Panc1 (cell line): ENCODE data around the gene CYTH4.

Experiments used
- CTCF ChIP-seq: fragments of 450-650 bp; IDR thresholded peaks from 2 replicates; pipeline ENCODE4 v1.5.1; 2017; ENCODE audit warnings: mild to moderate bottlenecking
- POLR2AphosphoS5 ChIP-seq: IDR thresholded peaks from 2 replicates; pipeline ENCODE4 v1.6.1; 2012; ENCODE audit warnings: mild to moderate bottlenecking, low read depth, low read length, moderate library complexity
- REST ChIP-seq, 2 experiments: IDR thresholded peaks; 2 replicates each; pipeline ENCODE4 v1.6.1; 2011 to 2012; ENCODE audit warnings: low read depth in 2 of 2, control low read depth in 1 of 2, low read length in 1 of 2, mild to moderate bottlenecking in 1 of 2, moderate library complexity in 1 of 2; ENCODE audit not compliant: insufficient read depth in 1 of 2
- SIN3A ChIP-seq: IDR thresholded peaks from 2 replicates; pipeline ENCODE4 v1.6.1; 2012; ENCODE audit warnings: low read depth, mild to moderate bottlenecking, low read length, moderate library complexity, borderline replicate concordance; ENCODE audit not compliant: insufficient read depth
- TCF7L2 ChIP-seq: IDR thresholded peaks from 2 replicates; pipeline ENCODE4 v1.6.1; 2011; ENCODE audit warnings: mild to moderate bottlenecking, low read depth, low read length, inconsistent platforms

- TF ChIP-seq CTCF (no peak), POLR2AphosphoS5 (no peak), TCF7L2 (no peak), REST (IDR thresholded peaks at IDR 0.05; ENCODE audit: insufficient read depth in 1 of 2, low read depth in 2 of 2, low read length in 1 of 2) (no peak), SIN3A (no peak)
Observed at GRCh38 chr22:37266581-37267134, 15.7 kb upstream of the CYTH4 start.
